Right atrium auricular region (tissue), 2 donors: Measurements from ENCODE around the gene SMYD3. TPM values are rescaled to one million over a fixed set of nuclear protein-coding genes. Genes with fewer than 3 reads are reported as not detected.
"Not testable (repeated sequence)": the region's sequence is repeated elsewhere in the genome, so short reads cannot be mapped to it uniquely, and the experiment has no call there.

Experiments
- DNase-seq: peaks from one replicate; pipeline ENCODE4 v3.0.0-alpha.2; 2019; ENCODE audit warnings: low spot score
- H3K27ac ChIP-seq, 2 donors: fragments of 200-600 bp; sonication (generic); 1 replicate in 1 of 2; 2 replicates in 1 of 2; pipeline ENCODE4 v1.5.1; 2016 to 2019
- H3K27me3 ChIP-seq, 2 donors: fragments of 200-600 bp; sonication (generic); one replicate each; pipeline versions ENCODE4 v1.5.1 to v1.6.0; 2017 to 2019
- H3K36me3 ChIP-seq: fragments of 200-600 bp; sonication (generic); one replicate; pipeline ENCODE4 v1.5.1; 2016
- H3K4me1 ChIP-seq, 2 donors: fragments of 200-600 bp; sonication (generic); one replicate each; pipeline versions ENCODE4 v1.5.1 to v1.6.0; 2017 to 2019
- H3K4me3 ChIP-seq, 2 donors: fragments of 200-600 bp; sonication (generic); 1 replicate in 1 of 2; 2 replicates in 1 of 2; pipeline ENCODE4 v1.5.1; 2017 to 2019; ENCODE audit warnings: mild to moderate bottlenecking in 1 of 2, moderate library complexity in 1 of 2
- H3K9me3 ChIP-seq, 2 donors: fragments of 200-600 bp; sonication (generic); one replicate each; pipeline ENCODE4 v1.5.1; 2019
- total RNA-seq, 2 donors: library from RNA; depleted of rRNA; stranded (reverse); fragments of >200 nt; gene quantifications; one replicate each; pipeline ENCODE4 v1.1.0, GENCODE V29; 2016
- TF ChIP-seq, protein P1 (sequence below), 2 donors: fragments of 200-600 bp; sonication (generic); IDR thresholded peaks; one replicate each; pipeline ENCODE4 v1.5.1; 2019; ENCODE audit warnings: antibody characterized with exemption in 2 of 2

The SMYD3 gene
- total RNA-seq, 2 donors from 2014 or later = 7.9 to 8.5 TPM

DNA sequence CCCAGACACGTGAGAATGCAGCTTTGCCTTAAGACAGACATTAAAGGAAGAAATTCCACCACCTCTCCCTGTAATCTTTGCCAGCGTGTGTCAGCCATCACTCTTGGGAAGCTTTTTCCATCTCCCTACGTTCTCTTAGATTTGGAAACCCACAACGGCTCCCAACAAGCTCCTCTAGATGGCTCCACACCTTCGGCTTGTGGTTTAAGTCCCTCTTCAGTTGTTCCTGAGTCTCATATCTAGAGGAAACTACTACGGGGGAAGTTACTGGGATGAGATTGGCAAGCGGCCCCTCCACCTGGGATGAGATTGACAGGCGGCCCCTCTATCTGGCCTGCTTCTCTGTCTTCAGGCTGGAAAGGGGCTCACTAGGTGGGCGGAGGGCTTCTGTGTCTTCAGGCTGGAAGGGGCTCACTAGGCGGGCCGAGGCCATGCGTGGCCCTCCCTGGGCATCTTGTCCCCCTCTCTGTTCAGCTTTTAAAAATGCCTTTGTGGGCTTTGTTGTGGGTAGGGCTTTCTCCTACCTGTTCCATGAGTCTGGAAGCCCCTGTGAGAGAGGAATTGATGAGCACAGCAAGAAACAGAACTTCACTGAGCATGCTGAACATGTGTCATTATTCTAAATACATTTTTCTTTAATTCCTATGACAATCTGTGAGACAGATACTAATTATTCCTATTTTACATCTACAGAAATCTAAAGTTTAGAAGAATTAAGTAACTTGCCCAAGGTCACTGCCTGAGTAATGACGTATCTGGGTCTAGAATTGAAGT is 681.8 kb downstream of the SMYD3 start:
- DNase-seq = no peak
- no peaks in the 10 kb centered on the region for H3K27me3 ChIP-seq
- H3K27ac ChIP-seq = no peak overlapping the region
- no peaks in the 10 kb centered on the region for H3K4me1 ChIP-seq
- no peak overlapping the region for H3K4me3 ChIP-seq
- TF ChIP-seq, protein P1, sequence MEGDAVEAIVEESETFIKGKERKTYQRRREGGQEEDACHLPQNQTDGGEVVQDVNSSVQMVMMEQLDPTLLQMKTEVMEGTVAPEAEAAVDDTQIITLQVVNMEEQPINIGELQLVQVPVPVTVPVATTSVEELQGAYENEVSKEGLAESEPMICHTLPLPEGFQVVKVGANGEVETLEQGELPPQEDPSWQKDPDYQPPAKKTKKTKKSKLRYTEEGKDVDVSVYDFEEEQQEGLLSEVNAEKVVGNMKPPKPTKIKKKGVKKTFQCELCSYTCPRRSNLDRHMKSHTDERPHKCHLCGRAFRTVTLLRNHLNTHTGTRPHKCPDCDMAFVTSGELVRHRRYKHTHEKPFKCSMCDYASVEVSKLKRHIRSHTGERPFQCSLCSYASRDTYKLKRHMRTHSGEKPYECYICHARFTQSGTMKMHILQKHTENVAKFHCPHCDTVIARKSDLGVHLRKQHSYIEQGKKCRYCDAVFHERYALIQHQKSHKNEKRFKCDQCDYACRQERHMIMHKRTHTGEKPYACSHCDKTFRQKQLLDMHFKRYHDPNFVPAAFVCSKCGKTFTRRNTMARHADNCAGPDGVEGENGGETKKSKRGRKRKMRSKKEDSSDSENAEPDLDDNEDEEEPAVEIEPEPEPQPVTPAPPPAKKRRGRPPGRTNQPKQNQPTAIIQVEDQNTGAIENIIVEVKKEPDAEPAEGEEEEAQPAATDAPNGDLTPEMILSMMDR (IDR thresholded peaks at IDR 0.05) = peak in 1 of 2 donors; percentile 40
- H3K9me3 ChIP-seq = no peaks in the 10 kb centered on the region
- no peaks in the 10 kb centered on the region for H3K36me3 ChIP-seq

DNA sequence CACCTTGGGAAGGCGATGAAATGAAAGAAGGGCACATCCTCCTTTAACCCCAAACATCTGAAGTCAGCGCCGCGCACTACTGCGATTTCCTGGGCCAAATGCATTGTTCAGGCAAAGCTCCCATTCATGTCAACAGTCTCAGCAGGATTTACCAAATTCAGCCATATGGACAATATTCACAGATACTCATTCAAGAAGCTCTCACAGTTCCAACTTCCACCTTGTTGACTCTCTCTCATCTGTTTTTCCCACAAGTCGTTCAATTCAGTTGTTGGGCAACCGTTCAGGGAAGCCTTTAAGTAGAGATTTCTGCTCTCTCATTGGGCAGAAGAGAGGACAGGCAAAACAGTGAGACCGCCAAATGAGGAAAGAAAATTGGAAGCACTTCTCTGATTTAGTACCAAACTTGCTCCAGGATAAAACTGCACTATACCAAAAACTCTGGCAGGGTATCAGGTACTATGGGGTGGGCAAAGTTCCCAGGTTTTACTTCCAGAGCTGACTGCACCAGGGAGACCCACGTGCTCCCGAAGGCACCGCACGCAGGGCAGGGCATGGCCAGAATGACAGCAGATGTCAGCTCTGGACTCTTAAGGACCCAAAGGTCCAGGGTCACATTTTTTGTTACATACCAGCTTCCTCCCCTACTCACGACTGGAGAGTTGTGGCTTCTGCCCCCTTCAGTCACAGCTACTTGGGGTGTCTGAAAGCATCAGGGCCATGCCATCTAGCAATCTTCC is 683.5 kb downstream of the SMYD3 start:
- Histone ChIP-seq H3K9me3 (no peaks in the 10 kb centered on the region), H3K27ac (no peak overlapping the region), H3K4me1 (no peaks in the 10 kb centered on the region), H3K36me3 (no peaks in the 10 kb centered on the region), H3K4me3 (no peak overlapping the region), H3K27me3 (no peaks in the 10 kb centered on the region)
- TF ChIP-seq, protein P1 (IDR thresholded peaks at IDR 0.05) = no peak
- DNase-seq = no peak

DNA sequence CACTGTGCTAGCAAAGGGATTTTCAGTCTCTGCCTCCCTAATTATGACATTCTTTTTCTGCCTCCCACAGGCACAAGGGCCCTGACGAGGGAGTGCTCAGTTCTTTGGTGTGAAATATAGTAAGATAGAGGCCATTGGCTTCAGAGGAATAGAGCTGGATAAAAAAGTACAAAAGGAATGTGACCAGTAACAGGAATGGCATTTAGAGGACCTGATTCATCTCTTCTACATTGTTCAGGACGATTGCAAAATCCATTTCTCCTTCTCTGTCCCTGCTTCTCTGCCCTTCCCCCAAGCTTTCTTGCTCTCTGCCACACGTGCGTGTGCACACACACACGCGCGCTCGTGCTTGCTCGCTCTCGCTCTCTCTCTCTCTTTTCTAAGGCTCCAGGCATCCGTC is 684.1 kb downstream of the SMYD3 start:
- no peak overlapping the region for H3K4me3 ChIP-seq
- no peaks in the 10 kb centered on the region for H3K36me3 ChIP-seq
- TF ChIP-seq, protein P1 (IDR thresholded peaks at IDR 0.05) = no peak
- H3K27me3 ChIP-seq = no peaks in the 10 kb centered on the region
- no peaks in the 10 kb centered on the region for H3K4me1 ChIP-seq
- H3K27ac ChIP-seq = no peak overlapping the region
- no peaks in the 10 kb centered on the region for H3K9me3 ChIP-seq
- DNase-seq = no peak

DNA sequence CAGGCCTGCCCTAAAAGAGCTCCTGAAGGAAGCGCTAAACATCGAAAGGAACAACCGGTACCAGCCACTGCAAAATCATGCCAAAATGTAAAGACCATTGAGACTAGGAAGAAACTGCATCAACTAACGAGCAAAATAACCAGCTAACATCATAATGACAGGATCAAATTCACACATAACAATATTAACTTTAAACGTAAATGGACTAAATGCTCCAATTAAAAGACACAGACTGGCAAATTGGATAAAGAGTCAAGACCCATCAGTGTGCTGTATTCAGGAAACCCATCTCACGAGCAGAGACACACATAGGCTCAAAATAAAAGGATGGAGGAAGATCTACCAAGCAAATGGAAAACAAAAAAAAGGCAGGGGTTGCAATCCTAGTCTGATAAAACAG is 688.7 kb downstream of the SMYD3 start:
- H3K4me3 ChIP-seq, H3K4me1 ChIP-seq, H3K27me3 ChIP-seq, DNase-seq, H3K9me3 ChIP-seq, H3K36me3 ChIP-seq, H3K27ac ChIP-seq: not testable (repeated sequence)

DNA sequence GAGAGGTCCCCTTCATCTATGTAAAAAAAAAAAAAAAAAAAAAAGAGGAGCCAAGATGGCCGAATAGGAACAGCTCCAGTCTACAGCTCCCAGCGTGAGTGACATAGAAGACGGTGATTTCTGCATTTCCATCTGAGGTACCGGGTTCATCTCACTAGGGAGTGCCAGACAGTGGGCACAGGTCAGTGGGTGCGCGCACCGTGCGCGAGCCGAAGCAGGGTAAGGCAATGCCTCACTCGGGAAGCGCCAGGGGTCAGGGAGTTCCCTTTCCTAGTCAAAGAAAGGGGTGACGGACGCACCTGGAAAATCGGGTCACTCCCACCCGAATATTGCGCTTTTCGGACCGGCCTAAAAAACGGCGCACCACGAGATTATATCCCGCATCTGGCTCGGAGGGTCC is 690.6 kb downstream of the SMYD3 start:
- not testable (repeated sequence) for H3K36me3 ChIP-seq, H3K27me3 ChIP-seq, H3K4me1 ChIP-seq, H3K27ac ChIP-seq, DNase-seq, H3K4me3 ChIP-seq, H3K9me3 ChIP-seq

DNA sequence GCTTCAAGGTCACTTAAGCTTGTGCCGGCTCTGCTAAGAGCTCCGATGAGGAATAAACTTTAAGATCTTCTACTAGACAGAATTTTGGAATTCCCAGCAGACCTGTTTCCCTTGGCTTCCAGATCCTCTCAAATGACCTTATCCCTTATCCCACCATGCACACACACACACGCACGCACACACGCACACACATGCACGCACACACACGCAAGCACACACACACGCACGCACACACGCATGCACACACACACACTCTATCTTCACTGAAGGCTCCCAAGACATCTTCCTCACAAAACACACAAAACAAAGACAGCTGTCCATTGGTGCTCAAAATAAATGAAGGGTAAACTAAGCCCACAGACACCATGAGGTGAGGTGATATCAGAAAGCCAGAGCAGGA is 692.4 kb downstream of the SMYD3 start:
- H3K27me3 ChIP-seq = no peaks in the 10 kb centered on the region
- no peaks in the 10 kb centered on the region for H3K36me3 ChIP-seq
- TF ChIP-seq, protein P1 (IDR thresholded peaks at IDR 0.05) = no peak
- DNase-seq = no peak
- no peaks in the 10 kb centered on the region for H3K9me3 ChIP-seq
- no peak overlapping the region for H3K4me3 ChIP-seq
- no peak overlapping the region for H3K27ac ChIP-seq
- H3K4me1 ChIP-seq = no peaks in the 10 kb centered on the region
